ENCODE data around the gene CYP1A2.
"Not testable (repeated sequence)": the region's sequence is repeated elsewhere in the genome, so short reads cannot be mapped to it uniquely, and the experiment has no call there.

CYP1A2 gene

GRCh38 chr15:74748322-74748946, at the start of gene CYP1A2:
Gene CYP1A2, plus strand, starts transcription at chr15:74748845. Its CDS starts 894 bp downstream, at chr15:74749739.
- no peak for DNase-seq (ENCODE audit: low spot score)

- no peak for DNase-seq (ENCODE audit: low spot score)
These were observed 39.6 kb upstream of the CYP1A2 start for GRCh38 chr15:74709011-74709410.

GRCh38 chr15:74709892-74710291, 38.8 kb upstream of the CYP1A2 start:
- DNase-seq (ENCODE audit: low spot score): no peak

GRCh38 chr15:74710319-74711094, 38.1 kb upstream of the CYP1A2 start:
- no peak for DNase-seq (ENCODE audit: low spot score)

- DNase-seq (ENCODE audit: low spot score): no peak
These were observed 36.3 kb upstream of the CYP1A2 start for GRCh38 chr15:74712311-74712710.

- DNase-seq (ENCODE audit: low spot score): no peak
These were observed 32.0 kb upstream of the CYP1A2 start for GRCh38 chr15:74716651-74717050.

- DNase-seq (ENCODE audit: low spot score): no peak
These were observed 26.1 kb upstream of the CYP1A2 start for GRCh38 chr15:74722591-74722990.

GRCh38 chr15:74723187-74723586, 25.5 kb upstream of the CYP1A2 start:
- DNase-seq (ENCODE audit: low spot score): no peak

- peak; percentile 88 for DNase-seq (ENCODE audit: low spot score)
These were observed 24.8 kb upstream of the CYP1A2 start for GRCh38 chr15:74723754-74724334.

- no peak for DNase-seq (ENCODE audit: low spot score)
These were observed 23.9 kb upstream of the CYP1A2 start for GRCh38 chr15:74724570-74725224.

GRCh38 chr15:74725225-74725774, 23.3 kb upstream of the CYP1A2 start, which contains the start of gene CYP1A1:
Gene CYP1A1, minus strand, starts transcription at chr15:74725528. Its CDS starts 2,431 bp downstream, at chr15:74723097.
- DNase-seq (ENCODE audit: low spot score): peak; percentile 51

GRCh38 chr15:74725845-74726773, 22.5 kb upstream of the CYP1A2 start:
- DNase-seq (ENCODE audit: low spot score): peak; percentile 14

- DNase-seq (ENCODE audit: low spot score): no peak
These were observed 21.9 kb upstream of the CYP1A2 start for GRCh38 chr15:74726774-74727164.

GRCh38 chr15:74727727-74728126, 20.9 kb upstream of the CYP1A2 start:
- no peak for DNase-seq (ENCODE audit: low spot score)

- not testable (repeated sequence) for DNase-seq (ENCODE audit: low spot score)
These were observed 19.9 kb upstream of the CYP1A2 start for GRCh38 chr15:74728699-74729098.

GRCh38 chr15:74729372-74729771, 19.3 kb upstream of the CYP1A2 start:
- DNase-seq (ENCODE audit: low spot score): not testable (repeated sequence)

GRCh38 chr15:74730619-74731316, 17.9 kb upstream of the CYP1A2 start:
- DNase-seq (ENCODE audit: low spot score): no peak

GRCh38 chr15:74732846-74733245, 15.8 kb upstream of the CYP1A2 start:
- DNase-seq (ENCODE audit: low spot score): no peak

- DNase-seq (ENCODE audit: low spot score): no peak
These were observed 15.4 kb upstream of the CYP1A2 start for GRCh38 chr15:74733269-74733668.

GRCh38 chr15:74735305-74735704, 13.3 kb upstream of the CYP1A2 start:
- DNase-seq (ENCODE audit: low spot score): no peak
